HEK293T (cell line): ENCODE data around the gene MYOD1.

Source experiments
- BHLHE40 ChIP-seq: fragments of 450-650 bp; IDR thresholded peaks from 2 replicates; pipeline ENCODE4 v1.6.1; 2016; ENCODE audit warnings: mild to moderate bottlenecking, moderate library complexity, borderline replicate concordance
- SP1 ChIP-seq: fragments of 450-650 bp; IDR thresholded peaks from 2 replicates; pipeline ENCODE4 v1.6.1; 2017
- TF ChIP-seq, protein P1 (sequence below): fragments of 450-650 bp; IDR thresholded peaks from 2 replicates; pipeline ENCODE4 v1.6.1; 2016

DNA sequence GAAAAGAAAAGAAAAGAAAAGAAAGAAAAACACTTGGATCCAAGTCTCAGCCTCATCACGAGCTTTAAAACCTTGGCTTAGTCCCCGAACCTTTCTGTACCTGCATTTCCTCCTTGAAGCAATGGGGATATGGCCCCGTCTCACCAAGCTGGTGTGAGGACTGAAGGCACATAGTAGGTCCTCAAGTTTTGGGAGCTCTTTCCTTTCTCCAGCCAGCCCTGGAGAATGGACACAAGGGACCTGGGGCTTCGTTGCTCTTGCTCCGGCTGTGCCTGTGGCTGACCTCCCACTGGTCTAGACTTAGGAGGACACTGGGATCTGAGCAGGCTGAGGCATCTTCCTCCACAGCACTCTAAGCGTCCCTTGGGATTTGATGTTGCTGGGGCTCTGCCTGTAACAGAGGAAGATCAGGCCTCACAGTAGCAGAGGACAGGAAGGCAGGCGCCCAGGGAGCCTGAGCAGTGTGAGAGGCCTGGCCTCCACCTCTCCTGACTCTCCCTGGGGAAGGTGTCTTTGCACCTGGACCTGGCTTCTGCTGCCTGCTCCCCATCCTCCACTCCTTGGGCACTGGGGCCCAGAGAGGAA, 48.0 kb downstream of the MYOD1 start:
- TF ChIP-seq, protein P1, sequence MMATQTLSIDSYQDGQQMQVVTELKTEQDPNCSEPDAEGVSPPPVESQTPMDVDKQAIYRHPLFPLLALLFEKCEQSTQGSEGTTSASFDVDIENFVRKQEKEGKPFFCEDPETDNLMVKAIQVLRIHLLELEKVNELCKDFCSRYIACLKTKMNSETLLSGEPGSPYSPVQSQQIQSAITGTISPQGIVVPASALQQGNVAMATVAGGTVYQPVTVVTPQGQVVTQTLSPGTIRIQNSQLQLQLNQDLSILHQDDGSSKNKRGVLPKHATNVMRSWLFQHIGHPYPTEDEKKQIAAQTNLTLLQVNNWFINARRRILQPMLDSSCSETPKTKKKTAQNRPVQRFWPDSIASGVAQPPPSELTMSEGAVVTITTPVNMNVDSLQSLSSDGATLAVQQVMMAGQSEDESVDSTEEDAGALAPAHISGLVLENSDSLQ = no peak
- TF ChIP-seq BHLHE40 (no peak), SP1 (no peak)
